ENCODE results near the gene LCN10. TPM values are rescaled to one million over a fixed set of nuclear protein-coding genes. Genes with fewer than 3 reads are reported as not detected.

Gene LCN10
- total RNA-seq, 2 experiments from 2014 or later, result 2.6 to 3.2 TPM

GRCh38 chr9:136741883-136742571 lies 713 bp downstream of the LCN10 start:
- ChIA-PET POLR2A (interaction anchor here (1.3 to 2.9 kb wide), 2 partner anchors 13 to 24 kb away, joined by 3 to 35 read pairs; no protein-coding TSS in a partner anchor), CTCF (interaction anchor here (1.2 to 1.8 kb wide), 8 partner anchors 8 to 100 kb away, joined by 3 to 15 read pairs (median 4); partner anchors contain the start of genes AJM1 and LCN8)
- H3K4me3 Mint-ChIP-seq, result peak overlapping the region; percentile 70

GRCh38 chr9:136740971-136741882 lies 1.5 kb downstream of the LCN10 start:
- intact Hi-C loops (cut with micrococcal nuclease), result loop anchor here (10.0 kb wide), 1 partner anchor 64 kb away; the partner anchor contains the start of gene RABL6
- Mint-ChIP-seq H3K36me3 (ENCODE audit: low read depth) (no peaks in the 10 kb centered on the region), H3K27ac (peak overlapping the region; percentile 75), H3K27me3 (no peaks in the 10 kb centered on the region), H3K9me3 (no peaks in the 10 kb centered on the region), H3K4me3 (peak overlapping the region; percentile 70), H3K4me1 (ENCODE audit: low read depth) (peaks cover 21% of the 10 kb centered on the region)
- DNase-seq (peak; percentile 35), ATAC-seq (peak; percentile 29)
- TF ChIP-seq CTCF (IDR thresholded peaks at IDR 0.05), result no peak
- POLR2A ChIA-PET, result interaction anchor here (1.3 to 2.9 kb wide), 2 partner anchors 13 to 25 kb away, joined by 3 to 35 read pairs; no protein-coding TSS in a partner anchor
- CTCF ChIA-PET, result interaction anchor here (1.2 to 1.8 kb wide), 7 partner anchors 9 to 101 kb away, joined by 3 to 15 read pairs (median 3); partner anchors contain the start of genes AJM1 and LCN8

More at GRCh38 chr9:136741883-136742571, 713 bp downstream of the LCN10 start:
- no peak for TF ChIP-seq CTCF (IDR thresholded peaks at IDR 0.05)
- Mint-ChIP-seq H3K27ac (peak overlapping the region; percentile 75), H3K4me1 (ENCODE audit: low read depth) (peaks cover 21% of the 10 kb centered on the region), H3K9me3 (no peaks in the 10 kb centered on the region), H3K36me3 (ENCODE audit: low read depth) (no peaks in the 10 kb centered on the region), H3K27me3 (no peaks in the 10 kb centered on the region)
- intact Hi-C loops (cut with micrococcal nuclease), result loop anchor here (10.0 kb wide), 1 partner anchor 63 kb away; the partner anchor contains the start of gene RABL6
- ATAC-seq (peak; percentile 63), DNase-seq (peak; percentile 86)

DNA sequence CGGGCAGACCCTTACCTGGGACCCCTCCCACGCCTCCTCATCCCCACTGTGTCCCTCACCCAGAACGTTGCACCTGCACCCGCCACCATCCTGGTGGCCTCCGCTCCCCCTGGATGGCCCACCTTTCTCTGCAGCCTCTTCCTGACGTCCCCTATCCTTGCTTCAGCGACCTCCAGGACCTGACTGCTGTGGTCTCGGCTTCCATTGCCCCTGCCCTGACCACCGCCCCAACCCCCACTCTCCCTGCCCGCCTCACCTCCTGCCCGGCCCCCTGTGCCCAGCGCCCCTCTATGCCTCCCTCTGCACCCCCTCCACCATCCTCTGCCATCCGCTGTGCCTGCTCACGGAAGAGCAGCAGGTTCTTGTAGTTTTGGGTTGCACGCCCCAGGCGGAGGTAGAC lies 2.2 kb downstream of the LCN10 start:
- CTCF ChIA-PET, result interaction anchor here (1.2 to 1.8 kb wide), 2 partner anchors 11 to 12 kb away, joined by 4 to 15 read pairs; no protein-coding TSS in a partner anchor
- H3K4me1 Mint-ChIP-seq (ENCODE audit: low read depth), result peaks cover 21% of the 10 kb centered on the region
- TF ChIP-seq CTCF (IDR thresholded peaks at IDR 0.05), result no peak

DNA sequence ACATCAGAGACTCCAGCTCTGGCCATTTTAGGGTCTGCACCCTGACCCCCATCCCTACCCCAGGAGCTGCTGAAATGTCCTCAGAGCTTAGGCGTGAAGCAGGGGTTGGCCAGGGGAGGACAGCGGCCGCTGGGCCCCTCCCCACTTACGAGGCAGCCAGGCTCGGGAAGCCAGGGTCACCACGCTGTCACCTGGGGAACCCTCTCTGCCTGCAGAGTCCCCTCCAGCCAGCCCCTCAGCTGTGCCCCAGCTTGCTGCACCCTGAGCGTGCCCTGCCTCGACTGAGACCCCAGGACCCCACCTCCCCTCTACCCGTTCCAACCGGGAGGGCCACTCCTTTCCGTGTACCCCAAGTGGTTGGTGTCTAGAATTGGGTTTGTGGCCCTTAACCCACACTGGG lies 2.7 kb downstream of the LCN10 start:
- DNase-seq (no peak), ATAC-seq (no peak)
- H3K36me3 Mint-ChIP-seq (ENCODE audit: low read depth), result no peaks in the 10 kb centered on the region
- TF ChIP-seq CTCF (IDR thresholded peaks at IDR 0.05), result no peak
- H3K27ac Mint-ChIP-seq, result no peak overlapping the region
- POLR2A ChIA-PET, result interaction anchor here (2.9 kb wide), 1 partner anchor 12 kb away, joined by 35 read pairs; no protein-coding TSS in a partner anchor
- CTCF ChIA-PET, result interaction anchor here (1.2 kb wide), 1 partner anchor 11 kb away, joined by 4 read pairs; no protein-coding TSS in a partner anchor
- no peaks in the 10 kb centered on the region for H3K9me3 Mint-ChIP-seq
- peaks cover 21% of the 10 kb centered on the region for H3K4me1 Mint-ChIP-seq (ENCODE audit: low read depth)
- intact Hi-C loops (cut with micrococcal nuclease), result loop anchor here (10.0 kb wide), 1 partner anchor 65 kb away; the partner anchor contains the start of gene RABL6
- no peaks in the 10 kb centered on the region for H3K27me3 Mint-ChIP-seq
- no peak overlapping the region for H3K4me3 Mint-ChIP-seq

More for the DNA sequence above, 2.2 kb downstream of the LCN10 start:
- H3K9me3 Mint-ChIP-seq, result no peaks in the 10 kb centered on the region
- DNase-seq (no peak), ATAC-seq (no peak)
- no peaks in the 10 kb centered on the region for H3K27me3 Mint-ChIP-seq
- H3K36me3 Mint-ChIP-seq (ENCODE audit: low read depth), result no peaks in the 10 kb centered on the region
- POLR2A ChIA-PET, result interaction anchor here (1.3 to 2.9 kb wide), 2 partner anchors 12 to 26 kb away, joined by 3 to 35 read pairs; no protein-coding TSS in a partner anchor
- intact Hi-C loops (cut with micrococcal nuclease), result loop anchor here (10.0 kb wide), 1 partner anchor 64 kb away; the partner anchor contains the start of gene RABL6
- H3K27ac Mint-ChIP-seq, result peak overlapping the region; percentile 55
- H3K4me3 Mint-ChIP-seq, result no peak overlapping the region

Measured in activated CD8-positive, alpha-beta T cell treated with anti-CD3 and anti-CD28 coated beads for 36 hours (primary cell).